Measurements from ENCODE around the gene EEF1AKMT3. TPM values are rescaled to one million over a fixed set of nuclear protein-coding genes. Genes with fewer than 3 reads are reported as not detected.

Gene EEF1AKMT3
- total RNA-seq, 1 donor from 2014 or later = 3.3 TPM

DNA sequence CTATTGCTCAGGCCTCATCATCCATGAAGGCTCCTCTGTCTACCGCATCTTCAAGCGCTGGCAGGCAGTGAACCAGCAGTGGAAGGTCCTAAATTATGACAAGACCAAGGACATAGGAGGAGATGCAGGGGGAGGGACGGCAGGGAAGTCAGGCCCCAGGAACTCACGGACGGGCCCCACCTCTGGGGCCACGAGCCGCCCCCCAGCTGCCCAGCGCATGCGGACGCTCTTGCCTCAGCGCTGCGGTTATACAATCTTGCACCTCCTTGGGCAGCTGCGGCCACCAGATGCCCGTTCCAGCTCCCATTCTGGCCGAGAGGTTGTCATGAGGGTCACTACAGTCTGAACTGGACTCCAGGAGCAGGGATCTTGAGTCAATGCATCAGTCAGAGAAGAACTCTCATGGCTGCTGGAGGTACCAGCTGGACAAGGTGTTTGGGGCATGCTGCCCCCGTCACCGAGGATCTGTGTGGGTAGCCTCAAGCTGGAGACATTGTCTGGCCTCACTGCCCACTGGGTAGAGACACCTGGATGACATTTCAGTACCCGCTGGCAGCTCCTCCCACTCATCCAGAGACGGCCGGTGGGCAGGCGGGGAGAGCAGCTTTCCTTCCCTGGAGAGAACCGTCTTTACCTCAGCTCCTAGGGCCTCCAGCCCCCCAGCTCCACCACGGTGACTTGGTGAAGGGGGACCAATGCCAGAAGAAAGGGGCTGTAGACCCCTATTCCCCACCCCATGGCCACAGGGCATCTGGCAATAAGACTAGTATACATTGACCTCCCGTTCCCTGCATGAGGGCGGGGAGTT lies 13.7 kb upstream of the EEF1AKMT3 start:
- H3K4me3 Mint-ChIP-seq (ENCODE audit: unreplicated experiment) = no peak overlapping the region
- peaks cover 10% of the 10 kb centered on the region for H3K9me3 Mint-ChIP-seq (ENCODE audit: unreplicated experiment)
- H3K36me3 Mint-ChIP-seq (ENCODE audit: unreplicated experiment) = peaks cover 9% of the 10 kb centered on the region
- peaks cover 24% of the 10 kb centered on the region for H3K27me3 Mint-ChIP-seq (ENCODE audit: unreplicated experiment)
- peaks cover 8% of the 10 kb centered on the region for H3K4me1 Mint-ChIP-seq (ENCODE audit: low read depth, unreplicated experiment)
- DNase-seq = no peak
- TF ChIP-seq, protein P1, sequence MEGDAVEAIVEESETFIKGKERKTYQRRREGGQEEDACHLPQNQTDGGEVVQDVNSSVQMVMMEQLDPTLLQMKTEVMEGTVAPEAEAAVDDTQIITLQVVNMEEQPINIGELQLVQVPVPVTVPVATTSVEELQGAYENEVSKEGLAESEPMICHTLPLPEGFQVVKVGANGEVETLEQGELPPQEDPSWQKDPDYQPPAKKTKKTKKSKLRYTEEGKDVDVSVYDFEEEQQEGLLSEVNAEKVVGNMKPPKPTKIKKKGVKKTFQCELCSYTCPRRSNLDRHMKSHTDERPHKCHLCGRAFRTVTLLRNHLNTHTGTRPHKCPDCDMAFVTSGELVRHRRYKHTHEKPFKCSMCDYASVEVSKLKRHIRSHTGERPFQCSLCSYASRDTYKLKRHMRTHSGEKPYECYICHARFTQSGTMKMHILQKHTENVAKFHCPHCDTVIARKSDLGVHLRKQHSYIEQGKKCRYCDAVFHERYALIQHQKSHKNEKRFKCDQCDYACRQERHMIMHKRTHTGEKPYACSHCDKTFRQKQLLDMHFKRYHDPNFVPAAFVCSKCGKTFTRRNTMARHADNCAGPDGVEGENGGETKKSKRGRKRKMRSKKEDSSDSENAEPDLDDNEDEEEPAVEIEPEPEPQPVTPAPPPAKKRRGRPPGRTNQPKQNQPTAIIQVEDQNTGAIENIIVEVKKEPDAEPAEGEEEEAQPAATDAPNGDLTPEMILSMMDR (IDR thresholded peaks at IDR 0.05; ENCODE audit: partially characterized antibody, unreplicated experiment) = no peak
- H3K27ac Mint-ChIP-seq (ENCODE audit: unreplicated experiment) = no peak overlapping the region

GRCh38 chr12:57759360-57759980 lies 12.9 kb upstream of the EEF1AKMT3 start:
- H3K9me3 Mint-ChIP-seq (ENCODE audit: unreplicated experiment) = peaks cover 9% of the 10 kb centered on the region
- no peak overlapping the region for H3K4me3 Mint-ChIP-seq (ENCODE audit: unreplicated experiment)
- H3K27ac Mint-ChIP-seq (ENCODE audit: unreplicated experiment) = peak overlapping the region; percentile 23
- H3K27me3 Mint-ChIP-seq (ENCODE audit: unreplicated experiment) = peaks cover 22% of the 10 kb centered on the region
- peaks cover 10% of the 10 kb centered on the region for H3K4me1 Mint-ChIP-seq (ENCODE audit: low read depth, unreplicated experiment)
- TF ChIP-seq, protein P1 (IDR thresholded peaks at IDR 0.05; ENCODE audit: partially characterized antibody, unreplicated experiment) = no peak
- DNase-seq = no peak
- peaks cover 11% of the 10 kb centered on the region for H3K36me3 Mint-ChIP-seq (ENCODE audit: unreplicated experiment)

GRCh38 chr12:57760347-57760982 lies 11.9 kb upstream of the EEF1AKMT3 start:
- DNase-seq = no peak
- Mint-ChIP-seq H3K27ac (ENCODE audit: unreplicated experiment) (no peak overlapping the region), H3K4me3 (ENCODE audit: unreplicated experiment) (no peak overlapping the region), H3K36me3 (ENCODE audit: unreplicated experiment) (peaks cover 11% of the 10 kb centered on the region), H3K27me3 (ENCODE audit: unreplicated experiment) (peaks cover 19% of the 10 kb centered on the region), H3K4me1 (ENCODE audit: low read depth, unreplicated experiment) (peaks cover 10% of the 10 kb centered on the region), H3K9me3 (ENCODE audit: unreplicated experiment) (peaks cover 8% of the 10 kb centered on the region)
- TF ChIP-seq, protein P1 (IDR thresholded peaks at IDR 0.05; ENCODE audit: partially characterized antibody, unreplicated experiment) = no peak

- peaks cover 20% of the 10 kb centered on the region for H3K27me3 Mint-ChIP-seq (ENCODE audit: unreplicated experiment)
- H3K4me3 Mint-ChIP-seq (ENCODE audit: unreplicated experiment) = no peak overlapping the region
- peaks cover 4% of the 10 kb centered on the region for H3K9me3 Mint-ChIP-seq (ENCODE audit: unreplicated experiment)
- peaks cover 6% of the 10 kb centered on the region for H3K4me1 Mint-ChIP-seq (ENCODE audit: low read depth, unreplicated experiment)
- no peak overlapping the region for H3K27ac Mint-ChIP-seq (ENCODE audit: unreplicated experiment)
- peaks cover 6% of the 10 kb centered on the region for H3K36me3 Mint-ChIP-seq (ENCODE audit: unreplicated experiment)
- DNase-seq = no peak
- TF ChIP-seq, protein P1 (IDR thresholded peaks at IDR 0.05; ENCODE audit: partially characterized antibody, unreplicated experiment) = no peak
These were observed 10.9 kb upstream of the EEF1AKMT3 start for GRCh38 chr12:57761391-57761998.

All from glutamatergic neuron (in vitro differentiated cells).